Measurements from ENCODE around the gene CRAMP1. TPM values are rescaled to one million over a fixed set of nuclear protein-coding genes. Genes with fewer than 3 reads are reported as not detected.
A peak's percentile ranks its signal among the peaks of the same experiment; 100 is the strongest.

CRAMP1 gene
- total RNA-seq, 2 donors from 2014 or later, result 12.7 to 36.0 TPM

GRCh38 chr16:1705688-1706385 is 93.7 kb downstream of the CRAMP1 start, which contains the start of gene MAPK8IP3:
TSS of gene MAPK8IP3 (plus strand) at chr16:1706195. CDS start at chr16:1706340, 145 bp downstream.
- H3K27me3 ChIP-seq (replicated peaks; ENCODE audit: insufficient read depth), result no peaks in the 10 kb centered on the region
- peaks cover 16% of the 10 kb centered on the region for H3K4me1 ChIP-seq (replicated peaks)
- TF ChIP-seq CTCF (IDR thresholded peaks at IDR 0.05) (peak; percentile 98 to 100 (median 100)), POLR2AphosphoS5 (IDR thresholded peaks at IDR 0.05) (peak; percentile 64), POLR2A (IDR thresholded peaks at IDR 0.05) (peak; percentile 94)
- no peaks in the 10 kb centered on the region for H3K36me3 ChIP-seq
- under 1% methylated on average over 65 of the region's 79 CpGs for WGBS
- no peaks in the 10 kb centered on the region for H3K9me3 ChIP-seq
- intact Hi-C loops (cut with DNase I), result loop anchor here (10.0 kb wide), 1 partner anchor 91 kb away; the partner anchor contains the start of genes CRAMP1 and IFT140
- peak within 1 kb of the TSS; percentile 47 to 87 for H3K4me3 ChIP-seq
- H3K27ac ChIP-seq, result peak within 1 kb of the TSS; percentile 80 to 88
- peak; percentile 87 for DNase-seq (ENCODE audit: low spot score)

GRCh38 chr16:1706386-1707192 is 94.4 kb downstream of the CRAMP1 start:
- TF ChIP-seq POLR2A (IDR thresholded peaks at IDR 0.05), result no peak
- no peak for TF ChIP-seq POLR2AphosphoS5 (IDR thresholded peaks at IDR 0.05)
- Histone ChIP-seq H3K27me3 (replicated peaks; ENCODE audit: insufficient read depth) (no peaks in the 10 kb centered on the region), H3K27ac (peak overlapping the region; percentile 80 to 88), H3K9me3 (no peaks in the 10 kb centered on the region), H3K4me1 (replicated peaks) (peaks cover 13% of the 10 kb centered on the region), H3K36me3 (no peaks in the 10 kb centered on the region), H3K4me3 (peak overlapping the region; percentile 47 to 87)
- under 1% methylated on average over 43 of the region's 62 CpGs for WGBS
- no peak for DNase-seq (ENCODE audit: low spot score)
- intact Hi-C loops (cut with DNase I), result loop anchor here (10.0 kb wide), 1 partner anchor 92 kb away; the partner anchor contains the start of genes CRAMP1 and IFT140

- 6% methylated on average over 15 of the region's 16 CpGs for WGBS
- H3K27me3 ChIP-seq (replicated peaks; ENCODE audit: insufficient read depth), result no peaks in the 10 kb centered on the region
- peak overlapping the region; percentile 47 to 87 for H3K4me3 ChIP-seq
- TF ChIP-seq POLR2AphosphoS5 (IDR thresholded peaks at IDR 0.05) (no peak), CTCF (IDR thresholded peaks at IDR 0.05) (no peak), POLR2A (IDR thresholded peaks at IDR 0.05) (no peak)
- DNase-seq (ENCODE audit: low spot score), result no peak
- H3K9me3 ChIP-seq, result no peaks in the 10 kb centered on the region
- no peaks in the 10 kb centered on the region for H3K36me3 ChIP-seq
- intact Hi-C loops (cut with DNase I), result loop anchor here (10.0 kb wide), 1 partner anchor 92 kb away; the partner anchor contains the start of genes CRAMP1 and IFT140
- peak overlapping the region; percentile 80 to 88 for H3K27ac ChIP-seq
- H3K4me1 ChIP-seq (replicated peaks), result peaks cover 13% of the 10 kb centered on the region
These were observed 95.1 kb downstream of the CRAMP1 start for GRCh38 chr16:1707193-1707790.

- H3K4me1 ChIP-seq (replicated peaks), result peaks cover 13% of the 10 kb centered on the region
- TF ChIP-seq POLR2A (IDR thresholded peaks at IDR 0.05) (no peak), CTCF (IDR thresholded peaks at IDR 0.05) (no peak), POLR2AphosphoS5 (IDR thresholded peaks at IDR 0.05) (no peak)
- H3K27ac ChIP-seq, result no peak overlapping the region
- no peaks in the 10 kb centered on the region for H3K9me3 ChIP-seq
- no peak for DNase-seq (ENCODE audit: low spot score)
- H3K27me3 ChIP-seq (replicated peaks; ENCODE audit: insufficient read depth), result no peaks in the 10 kb centered on the region
- peak overlapping the region in 1 of 2 donors; percentile 87 for H3K4me3 ChIP-seq
- no peaks in the 10 kb centered on the region for H3K36me3 ChIP-seq
- intact Hi-C loops (cut with DNase I), result loop anchor here (10.0 kb wide), 1 partner anchor 93 kb away; the partner anchor contains the start of genes CRAMP1 and IFT140
- 89% methylated on average over 18 of the region's 18 CpGs for WGBS
These were observed 96.1 kb downstream of the CRAMP1 start for GRCh38 chr16:1708083-1708767.

Data from prostate gland (tissue), 2 donors.